MCF 10A (cell line): ENCODE measurements around the gene NPTX2. TPM values are rescaled to one million over a fixed set of nuclear protein-coding genes. Genes with fewer than 3 reads are reported as not detected.

Experiments
- BruUV-seq: library from RNA; stranded (reverse); fragments of 400-500 nt; replicated peaks from 2 replicates; lab custom pipeline; 2021; lab: Mats Ljungman, UMichigan
- CTCF ChIA-PET: fragments of 300-600 bp; sonication (Branson Sonifier 250); formaldehyde crosslinking; extraction: SDS; loops from one replicate; lab custom pipeline; 2021; ENCODE audit warnings: antibody characterized with exemption, inconsistent platforms; lab: Yijun Ruan, JAX
- POLR2A ChIA-PET: fragments of 300-600, 350-650 bp; sonication (Branson Sonifier 250); formaldehyde crosslinking; extraction: SDS; loops from one replicate; lab custom pipeline; 2020; ENCODE audit warnings: antibody characterized with exemption, inconsistent platforms; lab: Yijun Ruan, JAX
- DNase-seq: peaks from one replicate; pipeline ENCODE4 v3.0.0-alpha.2; 2018; ENCODE audit not compliant: unreplicated experiment
- H3K27ac Mint-ChIP-seq: one replicate; pipeline ENCODE4 v1.8.0; 2022; ENCODE audit warnings: mild to moderate bottlenecking, low read depth, mixed read lengths; ENCODE audit not compliant: unreplicated experiment
- H3K27me3 Mint-ChIP-seq: one replicate; pipeline ENCODE4 v1.8.0; 2022; ENCODE audit warnings: mixed read lengths; ENCODE audit not compliant: insufficient read depth, unreplicated experiment
- H3K36me3 Mint-ChIP-seq: one replicate; pipeline ENCODE4 v1.8.0; 2022; ENCODE audit warnings: mild to moderate bottlenecking, moderate library complexity, mixed read lengths; ENCODE audit not compliant: insufficient read depth, unreplicated experiment
- H3K4me1 Mint-ChIP-seq: one replicate; pipeline ENCODE4 v1.8.0; 2022; ENCODE audit warnings: mixed read lengths; ENCODE audit not compliant: insufficient read depth, unreplicated experiment
- H3K4me3 Mint-ChIP-seq: one replicate; pipeline ENCODE4 v1.8.0; 2022; ENCODE audit warnings: mild to moderate bottlenecking, moderate library complexity, mixed read lengths; ENCODE audit not compliant: unreplicated experiment
- H3K9me3 Mint-ChIP-seq: one replicate; pipeline ENCODE4 v1.8.0; 2022; ENCODE audit warnings: mixed read lengths; ENCODE audit not compliant: unreplicated experiment
- intact Hi-C: fragments of 100-400 bp; cut with micrococcal nuclease; formaldehyde crosslinking; loops from 2 replicates; pipeline ENCODE4 v1.14.1; 2022
- total RNA-seq: library from RNA; stranded (reverse); gene quantifications from 2 replicates; pipeline ENCODE4 v1.2.3, GENCODE V29; 2022
- TF ChIP-seq, protein P1 (sequence below): fragments of 200-600 bp; IDR thresholded peaks from one replicate; pipeline ENCODE4 v1.8.0; 2022; ENCODE audit warnings: antibody characterized with exemption, mild to moderate bottlenecking; ENCODE audit not compliant: unreplicated experiment

The NPTX2 gene
- total RNA-seq, 1 experiment from 2014 or later, result not detected

DNA sequence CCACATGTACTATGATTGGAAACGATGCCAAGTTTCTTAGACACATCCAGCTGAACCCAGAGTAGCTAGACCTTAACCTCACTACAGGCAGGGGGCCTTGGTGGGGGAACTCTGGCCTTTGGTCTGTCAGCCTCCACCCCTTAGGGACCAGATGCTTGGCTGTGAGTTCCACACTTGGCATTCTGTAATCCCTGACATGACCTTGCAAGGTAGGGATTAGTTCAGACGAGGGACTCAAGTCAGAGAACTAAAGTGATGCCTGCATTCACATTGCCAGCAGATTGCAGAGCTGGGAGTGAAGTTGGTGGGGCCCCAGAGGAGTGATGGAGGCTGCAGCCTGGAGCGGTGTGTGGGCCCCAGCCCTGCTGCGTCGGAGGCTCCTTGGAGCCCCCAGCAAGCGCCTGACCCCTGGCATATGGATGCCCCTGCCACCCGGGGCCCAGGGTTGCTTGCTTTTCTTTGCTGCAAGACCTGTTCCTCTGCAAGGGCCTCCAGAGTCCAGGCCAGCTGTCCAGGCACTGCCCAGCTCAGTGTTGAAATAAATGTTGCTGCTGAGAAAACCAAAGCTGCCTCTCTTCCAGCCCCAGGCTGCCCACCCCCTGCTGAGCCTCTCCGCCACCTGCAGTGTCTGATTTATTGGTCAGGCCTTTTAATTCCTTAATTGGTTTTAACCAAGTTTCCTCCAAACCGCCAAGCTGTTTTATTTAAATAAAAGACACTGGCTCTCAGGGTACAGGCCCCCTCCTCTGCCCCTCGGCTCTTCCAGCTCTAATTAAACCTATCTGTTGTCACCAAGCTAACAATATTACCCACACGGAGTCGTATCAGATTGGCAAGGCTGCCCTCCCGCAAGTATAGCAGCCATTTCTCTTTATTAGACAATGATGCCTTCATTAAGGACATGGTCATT lies 4.7 kb downstream of the NPTX2 start:
- Mint-ChIP-seq H3K4me3 (no peak overlapping the region), H3K27me3 (peaks cover 55% of the 10 kb centered on the region), H3K27ac (no peak overlapping the region), H3K36me3 (no peaks in the 10 kb centered on the region), H3K9me3 (no peaks in the 10 kb centered on the region), H3K4me1 (no peaks in the 10 kb centered on the region)
- TF ChIP-seq, protein P1, sequence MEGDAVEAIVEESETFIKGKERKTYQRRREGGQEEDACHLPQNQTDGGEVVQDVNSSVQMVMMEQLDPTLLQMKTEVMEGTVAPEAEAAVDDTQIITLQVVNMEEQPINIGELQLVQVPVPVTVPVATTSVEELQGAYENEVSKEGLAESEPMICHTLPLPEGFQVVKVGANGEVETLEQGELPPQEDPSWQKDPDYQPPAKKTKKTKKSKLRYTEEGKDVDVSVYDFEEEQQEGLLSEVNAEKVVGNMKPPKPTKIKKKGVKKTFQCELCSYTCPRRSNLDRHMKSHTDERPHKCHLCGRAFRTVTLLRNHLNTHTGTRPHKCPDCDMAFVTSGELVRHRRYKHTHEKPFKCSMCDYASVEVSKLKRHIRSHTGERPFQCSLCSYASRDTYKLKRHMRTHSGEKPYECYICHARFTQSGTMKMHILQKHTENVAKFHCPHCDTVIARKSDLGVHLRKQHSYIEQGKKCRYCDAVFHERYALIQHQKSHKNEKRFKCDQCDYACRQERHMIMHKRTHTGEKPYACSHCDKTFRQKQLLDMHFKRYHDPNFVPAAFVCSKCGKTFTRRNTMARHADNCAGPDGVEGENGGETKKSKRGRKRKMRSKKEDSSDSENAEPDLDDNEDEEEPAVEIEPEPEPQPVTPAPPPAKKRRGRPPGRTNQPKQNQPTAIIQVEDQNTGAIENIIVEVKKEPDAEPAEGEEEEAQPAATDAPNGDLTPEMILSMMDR, result no peak
- intact Hi-C loops, result no loop called here
- no peak for DNase-seq
- no TSS peak for BruUV-seq
- CTCF ChIA-PET, result no interaction called here
- POLR2A ChIA-PET, result no interaction called here

DNA sequence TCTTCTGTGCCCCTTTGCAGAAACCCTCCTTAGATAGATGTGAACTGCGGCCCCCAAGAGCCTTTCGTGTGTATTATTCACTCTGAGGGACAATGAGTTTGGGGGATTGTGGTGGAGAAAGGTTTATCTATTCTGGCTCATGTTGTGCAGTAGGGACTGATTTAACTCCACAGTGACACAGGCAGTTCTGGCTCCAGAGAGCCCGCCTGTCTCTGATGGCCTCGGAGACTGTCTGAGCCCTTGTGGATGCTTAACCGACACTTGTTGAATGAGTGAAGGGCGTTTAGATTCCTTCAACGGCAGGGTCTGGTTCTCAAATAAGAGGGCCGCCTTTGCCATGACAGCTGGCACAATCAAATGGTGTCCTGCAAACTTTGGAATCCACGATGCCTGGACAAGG lies 5.8 kb downstream of the NPTX2 start:
- TF ChIP-seq, protein P1, result no peak
- Mint-ChIP-seq H3K4me3 (no peak overlapping the region), H3K27me3 (peaks cover 66% of the 10 kb centered on the region), H3K4me1 (no peaks in the 10 kb centered on the region), H3K27ac (no peak overlapping the region), H3K36me3 (no peaks in the 10 kb centered on the region), H3K9me3 (no peaks in the 10 kb centered on the region)
- intact Hi-C loops, result no loop called here
- ChIA-PET CTCF (no interaction called here), POLR2A (no interaction called here)
- no TSS peak for BruUV-seq
- no peak for DNase-seq

DNA sequence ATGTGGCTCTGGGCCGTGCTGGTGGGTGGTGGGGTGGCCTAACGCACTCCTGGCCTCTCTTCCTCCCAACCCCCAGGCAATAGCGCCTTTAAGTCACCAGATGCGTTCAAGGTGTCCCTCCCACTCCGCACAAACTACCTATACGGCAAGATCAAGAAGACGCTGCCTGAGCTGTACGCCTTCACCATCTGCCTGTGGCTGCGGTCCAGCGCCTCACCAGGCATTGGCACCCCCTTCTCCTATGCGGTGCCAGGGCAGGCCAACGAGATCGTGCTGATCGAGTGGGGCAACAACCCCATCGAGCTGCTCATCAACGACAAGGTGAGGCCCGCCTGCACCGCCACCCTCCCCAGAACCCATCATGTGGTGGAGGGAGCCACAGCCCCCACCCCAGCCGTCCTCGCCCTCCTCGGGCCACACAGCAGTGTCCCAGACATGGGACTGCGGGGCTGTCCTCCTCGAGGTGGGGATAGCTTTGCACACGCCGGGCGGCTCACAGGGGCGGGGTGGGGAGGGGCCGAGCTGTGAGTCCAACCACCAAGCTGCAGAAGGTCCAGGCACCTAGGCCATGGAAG lies 7.8 kb downstream of the NPTX2 start:
- peaks cover 81% of the 10 kb centered on the region for H3K27me3 Mint-ChIP-seq
- no peak overlapping the region for H3K4me3 Mint-ChIP-seq
- H3K4me1 Mint-ChIP-seq, result no peaks in the 10 kb centered on the region
- no peaks in the 10 kb centered on the region for H3K36me3 Mint-ChIP-seq
- no peak overlapping the region for H3K27ac Mint-ChIP-seq
- POLR2A ChIA-PET, result no interaction called here
- intact Hi-C loops, result no loop called here
- DNase-seq, result no peak
- CTCF ChIA-PET, result no interaction called here
- no TSS peak for BruUV-seq
- no peaks in the 10 kb centered on the region for H3K9me3 Mint-ChIP-seq
- TF ChIP-seq, protein P1, result no peak
